BE2C (cell line): ENCODE results near the gene CMIP.

Source experiments
- DNase-seq: peaks from one replicate; pipeline ENCODE4 v3.0.0-alpha.2; 2020
- H3K27me3 ChIP-seq: fragments of 250-450 bp; sonication (Bioruptor Pico); 2 replicates; pipeline ENCODE4 v1.5.1; 2020; ENCODE audit warnings: mild to moderate bottlenecking
- H3K36me3 ChIP-seq: fragments of 250-450 bp; sonication (Bioruptor Pico); 2 replicates; pipeline ENCODE4 v1.5.1; 2020; ENCODE audit warnings: mild to moderate bottlenecking
- H3K4me1 ChIP-seq: fragments of 250-450 bp; sonication (Bioruptor Pico); 2 replicates; pipeline ENCODE4 v1.5.1; 2020
- H3K4me3 ChIP-seq: 2 replicates; pipeline ENCODE4 v1.5.1; 2011; ENCODE audit warnings: low read depth, low read length
- H3K9me3 ChIP-seq: fragments of 250-450 bp; sonication (Bioruptor Pico); 2 replicates; pipeline ENCODE4 v1.5.1; 2020
- TF ChIP-seq, protein P1 (sequence below): IDR thresholded peaks from 2 replicates; pipeline ENCODE4 v1.5.1; 2012; ENCODE audit warnings: mild to moderate bottlenecking, low read depth, low read length

Gene CMIP

DNA sequence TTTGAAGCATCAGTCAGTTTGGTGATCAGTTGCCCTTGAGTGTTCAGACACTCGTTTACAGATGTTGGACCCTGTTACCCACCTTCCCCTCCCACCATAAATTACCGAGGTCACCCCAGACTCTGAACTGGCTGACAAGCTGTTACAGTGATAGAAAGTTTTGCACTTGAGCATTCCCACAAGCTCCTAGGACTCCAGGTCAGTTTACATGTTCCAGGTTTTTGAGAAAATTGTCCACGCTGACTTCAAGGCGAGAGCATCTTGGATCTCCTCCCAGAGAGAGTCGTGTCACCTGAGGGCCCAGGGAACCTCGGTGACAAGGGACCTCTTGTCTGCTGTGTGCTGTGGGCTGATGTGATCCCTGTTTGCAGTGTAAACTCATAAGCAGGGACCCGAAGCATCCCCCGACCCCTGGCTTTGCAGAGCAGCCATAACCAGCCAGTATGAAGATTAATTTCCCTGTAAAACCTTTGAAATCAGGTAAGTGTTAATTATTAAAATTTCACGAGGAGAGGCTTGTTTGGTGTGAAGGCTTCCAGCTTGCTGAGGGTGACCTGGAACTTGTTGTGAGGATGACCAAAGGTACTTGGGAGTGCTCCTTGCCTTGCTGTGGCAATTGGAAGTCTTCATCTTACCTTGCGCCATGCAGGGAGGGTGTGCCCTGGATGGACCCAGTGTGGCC lies 91.2 kb downstream of the CMIP start:
- TF ChIP-seq, protein P1, sequence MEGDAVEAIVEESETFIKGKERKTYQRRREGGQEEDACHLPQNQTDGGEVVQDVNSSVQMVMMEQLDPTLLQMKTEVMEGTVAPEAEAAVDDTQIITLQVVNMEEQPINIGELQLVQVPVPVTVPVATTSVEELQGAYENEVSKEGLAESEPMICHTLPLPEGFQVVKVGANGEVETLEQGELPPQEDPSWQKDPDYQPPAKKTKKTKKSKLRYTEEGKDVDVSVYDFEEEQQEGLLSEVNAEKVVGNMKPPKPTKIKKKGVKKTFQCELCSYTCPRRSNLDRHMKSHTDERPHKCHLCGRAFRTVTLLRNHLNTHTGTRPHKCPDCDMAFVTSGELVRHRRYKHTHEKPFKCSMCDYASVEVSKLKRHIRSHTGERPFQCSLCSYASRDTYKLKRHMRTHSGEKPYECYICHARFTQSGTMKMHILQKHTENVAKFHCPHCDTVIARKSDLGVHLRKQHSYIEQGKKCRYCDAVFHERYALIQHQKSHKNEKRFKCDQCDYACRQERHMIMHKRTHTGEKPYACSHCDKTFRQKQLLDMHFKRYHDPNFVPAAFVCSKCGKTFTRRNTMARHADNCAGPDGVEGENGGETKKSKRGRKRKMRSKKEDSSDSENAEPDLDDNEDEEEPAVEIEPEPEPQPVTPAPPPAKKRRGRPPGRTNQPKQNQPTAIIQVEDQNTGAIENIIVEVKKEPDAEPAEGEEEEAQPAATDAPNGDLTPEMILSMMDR, result no peak
- Histone ChIP-seq H3K4me1 (peaks cover 6% of the 10 kb centered on the region; the same call in 1 of the 2 replicates), H3K9me3 (no peaks in the 10 kb centered on the region), H3K27me3 (no peaks in the 10 kb centered on the region), H3K36me3 (no peaks in the 10 kb centered on the region), H3K4me3 (no peak overlapping the region)
- no peak for DNase-seq

DNA sequence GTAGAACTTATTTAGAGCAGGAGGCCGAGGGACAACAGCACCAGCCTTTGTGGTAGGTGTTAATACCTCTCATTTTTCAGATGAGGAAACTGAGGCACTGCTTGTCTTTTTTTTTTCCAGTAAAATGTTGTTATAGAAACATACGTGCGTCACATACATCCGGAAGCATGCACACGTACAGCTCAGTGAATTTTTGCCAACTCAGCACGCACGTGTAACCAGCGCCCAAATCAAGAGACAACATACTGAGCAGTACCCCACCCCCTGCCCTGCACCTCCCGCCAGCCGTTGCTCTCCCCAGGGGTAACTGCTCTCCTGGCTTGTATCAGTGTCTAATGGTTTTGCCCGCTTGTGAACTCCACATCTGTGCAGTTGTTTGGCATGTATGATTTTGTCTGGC lies 92.0 kb downstream of the CMIP start:
- H3K9me3 ChIP-seq, result no peaks in the 10 kb centered on the region
- no peak overlapping the region for H3K4me3 ChIP-seq
- no peaks in the 10 kb centered on the region for H3K27me3 ChIP-seq
- TF ChIP-seq, protein P1, result no peak
- peaks cover 6% of the 10 kb centered on the region; the same call in 1 of the 2 replicates for H3K4me1 ChIP-seq
- H3K36me3 ChIP-seq, result no peaks in the 10 kb centered on the region
- no peak for DNase-seq

DNA sequence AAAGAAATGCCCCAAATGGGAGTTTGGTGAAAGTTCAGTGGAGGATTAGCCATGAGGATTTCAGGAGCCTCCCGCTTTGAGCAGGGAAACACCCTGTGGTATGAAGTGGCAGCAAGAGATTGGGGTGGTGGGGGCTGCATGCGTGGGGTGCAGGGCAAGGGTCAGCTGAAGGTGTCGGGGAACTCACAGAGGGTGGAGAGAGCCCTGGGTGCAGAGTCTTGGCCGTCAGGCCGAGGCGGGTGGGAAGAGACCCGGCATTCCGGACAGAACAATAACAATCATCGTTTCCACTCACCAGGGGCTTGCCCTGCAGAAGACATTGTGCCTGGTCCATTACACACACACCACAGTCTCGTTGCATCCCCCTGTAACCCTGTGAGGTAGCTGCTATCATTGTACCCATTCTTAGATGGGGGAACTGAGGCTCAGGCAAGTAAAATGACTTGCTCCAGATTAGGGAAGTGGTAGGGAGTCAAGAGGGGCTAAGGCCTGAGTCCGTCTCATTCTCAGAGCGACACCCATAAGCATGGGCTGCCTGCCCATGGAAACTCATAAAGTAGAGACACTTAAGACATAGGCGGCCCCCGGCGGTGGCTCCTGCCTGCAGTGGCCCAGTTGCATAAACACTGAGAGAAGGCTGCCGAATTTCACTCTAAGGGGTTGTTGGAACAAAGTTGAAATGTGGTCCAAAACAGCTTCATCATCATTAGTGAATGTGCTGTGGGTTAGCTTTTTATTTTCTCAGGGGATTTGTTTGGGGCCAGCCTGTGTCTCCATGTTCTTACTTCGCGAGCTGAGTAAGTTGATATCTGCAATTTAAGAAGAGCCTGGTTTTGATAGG lies 93.3 kb downstream of the CMIP start:
- no peak for DNase-seq
- Histone ChIP-seq H3K9me3 (no peaks in the 10 kb centered on the region), H3K4me3 (no peak overlapping the region), H3K27me3 (no peaks in the 10 kb centered on the region), H3K36me3 (no peaks in the 10 kb centered on the region), H3K4me1 (peaks cover 6% of the 10 kb centered on the region; the same call in 1 of the 2 replicates)
- TF ChIP-seq, protein P1, result no peak

DNA sequence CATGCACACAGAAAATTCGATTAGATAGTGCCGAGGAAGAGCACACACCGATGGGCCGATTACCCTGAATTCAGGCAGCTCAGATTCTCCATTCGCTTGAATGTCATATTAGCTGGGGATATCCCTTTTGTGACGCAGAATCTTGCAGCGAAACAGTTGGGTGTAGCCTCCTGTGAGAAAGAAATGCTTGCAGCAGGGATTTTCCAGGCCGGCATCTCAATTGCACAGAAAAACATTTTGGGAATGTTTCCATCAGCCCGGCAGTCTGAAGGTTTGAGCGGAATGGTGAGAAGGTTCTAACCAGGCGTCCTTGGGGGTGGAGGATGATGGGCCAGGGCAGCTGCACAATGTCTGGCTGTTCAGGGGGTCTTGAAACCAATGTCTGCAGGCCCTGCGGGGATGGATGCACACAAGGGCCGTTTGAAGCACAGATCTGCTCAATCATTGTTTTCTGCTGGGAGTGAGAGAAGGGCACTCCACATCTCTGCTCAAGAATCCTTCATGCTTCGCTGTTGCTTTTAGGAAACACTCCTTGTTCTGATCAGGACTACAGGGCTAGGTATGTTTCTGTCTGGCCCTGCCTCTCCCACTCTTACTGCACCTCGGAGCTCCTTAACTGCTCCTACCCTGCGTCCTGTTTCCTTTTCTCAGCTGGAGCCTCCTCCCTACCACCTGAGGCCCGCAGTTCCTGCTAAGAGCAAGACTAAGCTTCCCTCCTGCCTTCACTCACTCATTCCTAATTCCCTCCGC lies 94.6 kb downstream of the CMIP start:
- no peaks in the 10 kb centered on the region for H3K9me3 ChIP-seq
- no peaks in the 10 kb centered on the region for H3K36me3 ChIP-seq
- DNase-seq, result no peak
- H3K4me3 ChIP-seq, result no peak overlapping the region
- TF ChIP-seq, protein P1, result no peak
- peaks cover 6% of the 10 kb centered on the region; the same call in 1 of the 2 replicates for H3K4me1 ChIP-seq
- no peaks in the 10 kb centered on the region for H3K27me3 ChIP-seq

DNA sequence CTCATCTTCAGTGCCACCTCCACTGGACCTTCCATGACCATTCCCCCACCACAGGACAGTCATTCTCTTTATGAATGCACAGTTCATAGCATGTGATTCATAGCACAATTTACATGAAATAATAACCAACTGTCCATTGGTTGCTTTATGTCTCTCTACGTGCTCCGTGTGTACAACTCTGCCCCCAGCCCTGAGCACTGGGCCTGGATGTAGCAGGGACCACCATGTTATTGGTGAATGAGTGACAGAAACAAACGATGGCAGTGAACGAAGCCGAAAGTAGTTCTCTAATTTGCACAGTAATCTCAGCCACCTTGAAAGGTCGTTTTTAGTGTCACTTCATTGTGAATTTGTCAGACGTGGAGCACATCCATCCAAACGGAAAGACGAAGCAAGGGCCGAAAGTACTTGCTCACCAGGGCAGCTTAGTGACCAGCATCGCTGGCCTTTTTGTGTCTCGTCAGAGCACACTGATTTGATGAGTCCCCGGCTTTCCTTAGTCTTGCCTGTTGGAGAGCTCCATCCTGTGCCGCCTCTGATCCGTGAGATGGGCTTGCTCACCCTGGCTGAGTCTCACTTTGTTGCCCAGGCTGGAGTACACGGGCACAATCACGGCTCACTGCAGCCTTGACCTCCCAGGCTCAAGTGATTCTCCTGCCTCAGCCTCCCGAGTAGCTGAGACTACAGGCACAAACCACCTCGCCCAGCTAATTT lies 95.3 kb downstream of the CMIP start:
- H3K9me3 ChIP-seq, result no peaks in the 10 kb centered on the region
- DNase-seq, result no peak
- no peak overlapping the region for H3K4me3 ChIP-seq
- H3K36me3 ChIP-seq, result no peaks in the 10 kb centered on the region
- TF ChIP-seq, protein P1, result no peak
- H3K27me3 ChIP-seq, result no peaks in the 10 kb centered on the region
- H3K4me1 ChIP-seq, result peaks cover 6% of the 10 kb centered on the region; the same call in 1 of the 2 replicates
